HL-60 (cell line): ENCODE measurements around the gene KIF4B.

Experiments
- DNase-seq, 2 experiments: peaks; one replicate each; pipeline ENCODE4 v3.0.0-alpha.2; 2010 to 2020; ENCODE audit warnings: low read depth in 1 of 2, low spot score in 1 of 2
- H3K27ac ChIP-seq: fragments of 250-450 bp; sonication (Bioruptor Pico); replicated peaks from 2 replicates; pipeline ENCODE4 v1.5.1; 2020; ENCODE audit warnings: mild to moderate bottlenecking, moderate library complexity
- H3K27me3 ChIP-seq: fragments of 250-450 bp; sonication (Bioruptor Pico); 2 replicates; pipeline ENCODE4 v1.5.1; 2021; ENCODE audit warnings: mild to moderate bottlenecking, moderate library complexity; ENCODE audit not compliant: insufficient read depth, poor library complexity, severe bottlenecking
- H3K4me3 ChIP-seq: replicated peaks from 2 replicates; pipeline ENCODE4 v1.5.1; 2011; ENCODE audit warnings: mild to moderate bottlenecking, control low read depth, low read length; ENCODE audit not compliant: insufficient read depth
- CTCF ChIP-seq: IDR thresholded peaks from one replicate; pipeline ENCODE4 v1.5.1; 2011; ENCODE audit warnings: low read length, control low read depth, inconsistent platforms; ENCODE audit not compliant: insufficient read depth
- GABPA ChIP-seq: IDR thresholded peaks from 2 replicates; pipeline ENCODE4 v1.6.1; 2012; ENCODE audit warnings: low read depth
- POLR2AphosphoS5 ChIP-seq: IDR thresholded peaks from 2 replicates; pipeline ENCODE4 v1.6.1; 2012; ENCODE audit warnings: low read depth
- REST ChIP-seq: IDR thresholded peaks from 2 replicates; pipeline ENCODE4 v1.6.1; 2012; ENCODE audit warnings: low read depth; ENCODE audit not compliant: insufficient replicate concordance
- SPI1 ChIP-seq: IDR thresholded peaks from 2 replicates; pipeline ENCODE4 v1.6.1; 2012; ENCODE audit warnings: low read depth, mild to moderate bottlenecking, borderline replicate concordance

The KIF4B gene

GRCh38 chr5:154984946-154985516 lies 28.5 kb upstream of the KIF4B start:
- Histone ChIP-seq H3K27ac (no peak overlapping the region), H3K27me3 (no peaks in the 10 kb centered on the region), H3K4me3 (no peak overlapping the region)
- no peak for DNase-seq
- TF ChIP-seq POLR2AphosphoS5 (no peak), GABPA (no peak), SPI1 (no peak)

- H3K4me3 ChIP-seq: no peak overlapping the region
- no peaks in the 10 kb centered on the region for H3K27me3 ChIP-seq
- H3K27ac ChIP-seq: no peak overlapping the region
- TF ChIP-seq CTCF: no peak
- TF ChIP-seq POLR2AphosphoS5: no peak
- TF ChIP-seq REST: no peak
- no peak for TF ChIP-seq GABPA
- TF ChIP-seq SPI1: no peak
- no peak for DNase-seq
Measured at GRCh38 chr5:154986151-154986550, 27.4 kb upstream of the KIF4B start.

GRCh38 chr5:154989626-154990025 lies 23.9 kb upstream of the KIF4B start:
- H3K27me3 ChIP-seq: no peaks in the 10 kb centered on the region
- no peak for TF ChIP-seq REST
- TF ChIP-seq POLR2AphosphoS5: no peak
- no peak for TF ChIP-seq CTCF
- no peak for TF ChIP-seq SPI1
- no peak for TF ChIP-seq GABPA
- DNase-seq: no peak
- no peak overlapping the region for H3K27ac ChIP-seq
- no peak overlapping the region for H3K4me3 ChIP-seq

- Histone ChIP-seq H3K27ac (no peak overlapping the region), H3K4me3 (no peak overlapping the region), H3K27me3 (no peaks in the 10 kb centered on the region)
- TF ChIP-seq CTCF (no peak), GABPA (no peak), REST (no peak), SPI1 (no peak), POLR2AphosphoS5 (no peak)
- no peak for DNase-seq
Measured at GRCh38 chr5:154993461-154993860, 20.1 kb upstream of the KIF4B start.
